ENCODE measurements around the gene DOCK9.

DNA sequence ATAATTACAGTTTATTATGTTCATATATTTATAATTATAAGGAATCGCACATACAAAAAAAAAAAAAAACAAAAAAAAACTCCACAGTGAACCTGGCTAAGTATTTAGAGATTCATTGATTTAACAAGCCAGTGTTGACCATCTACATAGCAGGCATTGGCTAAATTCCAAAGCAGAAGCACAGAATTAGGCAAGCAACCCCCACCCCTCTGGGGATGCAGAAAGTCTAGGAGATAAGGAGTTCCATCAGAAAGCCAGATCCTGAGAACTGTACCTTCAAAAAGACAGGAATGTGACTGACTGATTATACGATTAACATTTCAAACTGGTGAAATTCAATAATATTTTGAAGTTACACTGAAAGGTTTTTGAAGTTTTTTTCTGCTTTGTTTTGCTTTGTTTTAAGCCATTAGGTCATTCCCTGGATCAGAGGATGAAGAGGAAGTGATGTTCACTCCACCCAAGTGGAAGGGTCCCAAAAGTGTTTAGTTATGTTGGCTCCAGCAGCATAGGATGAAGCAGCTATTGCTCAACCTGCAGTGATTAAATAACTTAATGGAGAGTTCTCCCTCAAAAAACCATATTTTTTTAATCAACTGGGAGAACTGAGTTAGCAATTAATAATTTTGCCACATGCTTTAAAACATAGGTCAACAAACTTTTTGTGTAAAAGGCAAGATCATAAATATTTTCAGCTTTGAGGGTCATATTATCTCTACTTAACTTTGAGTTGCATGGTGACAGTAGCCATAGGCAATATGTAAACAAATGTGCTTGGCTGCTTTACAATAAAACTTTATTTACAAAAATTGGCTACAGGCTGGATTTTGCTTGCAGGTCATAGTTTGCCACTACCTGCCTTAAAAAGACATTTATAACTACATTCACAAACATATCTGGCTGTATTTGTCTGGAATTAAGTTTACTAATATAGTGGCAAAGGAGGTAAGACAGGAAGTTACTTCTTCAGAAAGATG is 49.6 kb downstream of the DOCK9 start:
- peak in 1 of 2 donors; percentile 73 for TF ChIP-seq POLR2AphosphoS5 (IDR thresholded peaks at IDR 0.05; ENCODE audit: insufficient read depth in 1 of 2, low read depth in 1 of 2)
- TF ChIP-seq, protein P1, sequence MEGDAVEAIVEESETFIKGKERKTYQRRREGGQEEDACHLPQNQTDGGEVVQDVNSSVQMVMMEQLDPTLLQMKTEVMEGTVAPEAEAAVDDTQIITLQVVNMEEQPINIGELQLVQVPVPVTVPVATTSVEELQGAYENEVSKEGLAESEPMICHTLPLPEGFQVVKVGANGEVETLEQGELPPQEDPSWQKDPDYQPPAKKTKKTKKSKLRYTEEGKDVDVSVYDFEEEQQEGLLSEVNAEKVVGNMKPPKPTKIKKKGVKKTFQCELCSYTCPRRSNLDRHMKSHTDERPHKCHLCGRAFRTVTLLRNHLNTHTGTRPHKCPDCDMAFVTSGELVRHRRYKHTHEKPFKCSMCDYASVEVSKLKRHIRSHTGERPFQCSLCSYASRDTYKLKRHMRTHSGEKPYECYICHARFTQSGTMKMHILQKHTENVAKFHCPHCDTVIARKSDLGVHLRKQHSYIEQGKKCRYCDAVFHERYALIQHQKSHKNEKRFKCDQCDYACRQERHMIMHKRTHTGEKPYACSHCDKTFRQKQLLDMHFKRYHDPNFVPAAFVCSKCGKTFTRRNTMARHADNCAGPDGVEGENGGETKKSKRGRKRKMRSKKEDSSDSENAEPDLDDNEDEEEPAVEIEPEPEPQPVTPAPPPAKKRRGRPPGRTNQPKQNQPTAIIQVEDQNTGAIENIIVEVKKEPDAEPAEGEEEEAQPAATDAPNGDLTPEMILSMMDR (IDR thresholded peaks at IDR 0.05): no peak
- TF ChIP-seq POLR2A (IDR thresholded peaks at IDR 0.05): no peak
